Measurements from ENCODE around the gene OR9Q1.

Gene OR9Q1

DNA sequence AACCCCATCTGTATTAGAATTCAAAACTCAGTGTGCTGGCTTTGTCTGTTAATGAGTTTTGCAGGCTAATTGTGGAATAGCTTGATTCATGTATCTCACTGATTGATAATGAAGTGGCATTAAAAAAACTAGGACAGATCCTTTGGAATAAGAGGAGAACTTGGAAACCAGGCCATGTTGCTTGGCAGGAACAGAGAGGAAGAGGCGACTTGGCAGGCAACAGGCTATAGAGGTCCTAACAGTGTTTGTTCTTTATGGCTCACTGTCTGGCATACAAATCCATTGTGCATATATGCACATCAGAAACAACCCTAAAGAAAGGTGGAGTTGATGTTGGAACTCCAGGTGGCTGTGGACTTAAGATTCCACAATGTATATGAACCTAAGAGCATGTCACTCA is 119.1 kb downstream of the OR9Q1 start:
- TF ChIP-seq GATA3 (IDR thresholded peaks at IDR 0.05; ENCODE audit: low read depth, low read length) (no peak), GATA2 (IDR thresholded peaks at IDR 0.05; ENCODE audit: low read depth, low read length) (no peak)

DNA sequence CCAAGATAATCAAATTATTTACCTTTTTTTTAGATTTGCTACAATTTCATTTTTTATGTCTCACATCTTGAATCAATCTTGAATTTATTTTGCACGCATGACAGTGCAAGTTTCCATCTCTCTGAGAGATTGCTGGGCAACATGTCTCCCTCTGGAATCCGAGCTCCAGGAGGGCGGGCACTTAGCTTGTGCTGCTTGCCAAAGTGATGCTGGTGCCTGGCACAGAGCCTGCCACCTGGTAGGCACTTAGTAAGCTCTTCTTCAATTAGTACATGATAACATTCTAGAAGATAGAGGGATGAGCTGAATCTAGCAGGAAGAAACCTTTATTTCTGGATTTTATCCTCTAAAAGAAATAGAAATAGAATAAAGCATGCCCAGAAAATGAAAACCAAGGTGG is 129.1 kb downstream of the OR9Q1 start:
- TF ChIP-seq GATA3 (IDR thresholded peaks at IDR 0.05; ENCODE audit: low read depth, low read length) (no peak), GATA2 (IDR thresholded peaks at IDR 0.05; ENCODE audit: low read depth, low read length) (no peak)

DNA sequence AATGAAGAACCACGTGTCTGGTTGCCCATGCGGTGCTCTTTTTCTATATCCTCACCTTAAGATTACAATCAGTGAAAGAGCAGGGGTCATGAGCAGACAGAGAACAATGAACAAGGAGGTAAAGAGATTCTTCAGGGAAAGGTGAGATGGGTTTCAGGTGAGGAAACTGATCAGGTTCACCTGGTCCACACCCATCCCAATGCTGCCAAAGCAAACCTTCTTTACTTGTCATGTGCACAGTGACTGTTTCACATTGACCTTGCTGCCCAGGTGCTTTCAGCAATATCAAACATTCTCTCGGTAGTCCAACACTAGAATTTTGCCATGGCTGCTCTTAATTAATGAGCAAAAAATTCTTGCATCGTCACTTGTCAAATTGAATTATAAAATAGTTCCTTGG is 140.7 kb downstream of the OR9Q1 start:
- no peak for TF ChIP-seq GATA2 (IDR thresholded peaks at IDR 0.05; ENCODE audit: low read depth, low read length)
- TF ChIP-seq GATA3 (IDR thresholded peaks at IDR 0.05; ENCODE audit: low read depth, low read length): no peak

DNA sequence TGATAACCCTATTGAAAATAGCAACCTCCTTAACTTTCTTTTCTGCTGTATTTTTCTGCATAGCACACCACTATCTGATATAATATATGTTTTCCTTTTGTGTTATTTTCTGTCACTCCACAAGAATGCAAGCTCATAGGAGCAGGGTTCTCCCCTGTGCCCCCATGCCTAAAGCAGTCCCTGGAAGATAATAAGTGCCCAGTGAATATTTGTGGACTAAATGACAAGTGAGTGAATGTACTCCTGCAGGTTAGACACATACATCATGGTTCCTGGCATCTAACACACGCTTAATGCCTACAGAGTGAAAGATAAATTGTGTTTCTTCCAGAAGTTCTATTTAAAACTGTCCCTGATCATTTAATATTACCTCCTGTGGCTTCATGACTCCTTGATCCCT is 141.3 kb downstream of the OR9Q1 start:
- TF ChIP-seq GATA2 (IDR thresholded peaks at IDR 0.05; ENCODE audit: low read depth, low read length) (no peak), GATA3 (IDR thresholded peaks at IDR 0.05; ENCODE audit: low read depth, low read length) (no peak)

DNA sequence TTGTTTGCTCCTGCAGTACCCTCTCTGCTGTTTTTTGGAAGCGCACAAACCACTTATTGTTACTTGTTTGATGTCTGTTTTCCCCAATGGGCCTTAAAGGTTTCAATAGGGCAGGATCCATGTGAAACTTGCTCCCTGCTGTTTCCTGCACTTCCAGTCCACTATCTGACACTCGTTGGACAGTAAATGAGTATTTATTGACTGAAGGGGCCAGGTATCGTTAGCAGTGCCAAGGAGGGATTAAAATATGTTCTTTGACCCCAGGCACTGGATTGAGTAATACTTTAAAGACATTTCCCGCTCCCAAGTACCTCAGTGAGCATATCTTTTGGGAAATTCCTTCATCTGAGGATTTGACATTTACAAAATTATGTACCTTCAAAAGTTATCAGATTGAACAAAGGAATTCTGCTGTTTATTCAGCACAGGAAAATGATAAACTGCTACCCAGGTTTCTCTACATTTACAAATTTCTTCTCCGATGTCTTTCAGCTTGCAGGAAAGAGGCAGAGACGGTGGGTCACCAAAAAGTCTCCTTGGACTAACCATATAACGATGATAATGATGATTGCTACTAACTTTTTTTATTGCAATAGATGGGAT is 141.9 kb downstream of the OR9Q1 start:
- TF ChIP-seq GATA2 (IDR thresholded peaks at IDR 0.05; ENCODE audit: low read depth, low read length): no peak
- TF ChIP-seq GATA3 (IDR thresholded peaks at IDR 0.05; ENCODE audit: low read depth, low read length): no peak

DNA sequence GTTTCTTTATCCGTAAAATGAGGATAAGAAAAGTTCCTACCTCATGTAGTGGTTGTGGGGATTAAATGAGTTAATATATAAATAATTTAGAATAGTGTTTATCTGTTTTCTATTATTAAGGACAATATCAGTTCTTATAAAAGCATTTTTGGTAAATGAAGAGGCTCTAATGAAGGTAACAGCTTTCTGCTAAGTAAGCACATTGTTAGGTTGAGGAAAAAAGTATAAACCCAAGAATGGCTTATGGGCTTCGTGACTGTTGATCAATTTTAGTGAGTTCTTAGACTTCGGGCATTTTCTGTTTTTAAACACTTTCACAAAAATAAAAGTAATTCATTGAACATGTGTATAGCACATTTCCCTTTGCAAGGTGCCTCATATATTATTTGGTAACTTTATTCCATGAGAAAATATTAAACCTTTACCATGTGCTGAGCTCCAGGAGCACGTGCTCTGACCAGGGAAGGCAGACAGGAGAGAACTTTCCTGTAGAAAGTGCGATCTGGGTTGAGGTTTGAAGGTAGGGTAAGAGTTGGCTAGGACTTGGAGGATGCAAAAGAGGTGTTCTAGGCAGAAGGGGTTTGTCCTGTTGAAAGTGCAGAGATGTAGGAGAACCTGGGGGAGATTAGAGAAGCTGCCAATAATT is 153.9 kb downstream of the OR9Q1 start:
- TF ChIP-seq GATA2 (IDR thresholded peaks at IDR 0.05; ENCODE audit: low read depth, low read length) (no peak), GATA3 (IDR thresholded peaks at IDR 0.05; ENCODE audit: low read depth, low read length) (no peak)

DNA sequence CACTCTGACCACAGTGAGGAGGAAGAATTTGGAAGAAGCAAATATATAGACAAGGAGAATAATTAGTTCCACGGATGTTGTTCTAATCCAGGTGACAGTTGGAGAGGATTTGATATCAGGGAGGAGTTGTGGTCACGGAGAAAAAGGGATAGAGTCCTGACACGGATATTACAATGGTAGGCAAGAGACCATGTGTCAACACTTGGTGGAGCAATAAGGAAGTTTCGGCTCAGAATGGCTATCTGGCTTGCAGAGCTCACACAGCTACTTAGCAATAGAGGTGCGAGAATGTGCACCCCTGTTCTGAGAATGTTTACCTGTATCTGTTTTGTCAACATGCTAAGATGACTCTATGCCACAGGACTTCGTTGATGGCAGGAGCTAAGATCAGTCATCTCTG is 154.8 kb downstream of the OR9Q1 start:
- TF ChIP-seq GATA3 (IDR thresholded peaks at IDR 0.05; ENCODE audit: low read depth, low read length): no peak
- TF ChIP-seq GATA2 (IDR thresholded peaks at IDR 0.05; ENCODE audit: low read depth, low read length): no peak

DNA sequence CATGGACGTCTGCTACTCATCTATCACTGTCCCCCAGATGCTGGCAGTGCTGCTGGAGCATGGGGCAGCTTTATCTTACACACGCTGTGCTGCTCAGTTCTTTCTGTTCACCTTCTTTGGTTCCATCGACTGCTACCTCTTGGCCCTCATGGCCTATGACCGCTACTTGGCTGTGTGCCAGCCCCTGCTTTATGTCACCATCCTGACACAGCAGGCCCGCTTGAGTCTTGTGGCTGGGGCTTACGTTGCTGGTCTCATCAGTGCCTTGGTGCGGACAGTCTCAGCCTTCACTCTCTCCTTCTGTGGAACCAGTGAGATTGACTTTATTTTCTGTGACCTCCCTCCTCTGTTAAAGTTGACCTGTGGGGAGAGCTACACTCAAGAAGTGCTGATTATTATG is 156.0 kb downstream of the OR9Q1 start:
- TF ChIP-seq GATA3 (IDR thresholded peaks at IDR 0.05; ENCODE audit: low read depth, low read length) (no peak), GATA2 (IDR thresholded peaks at IDR 0.05; ENCODE audit: low read depth, low read length) (no peak)

DNA sequence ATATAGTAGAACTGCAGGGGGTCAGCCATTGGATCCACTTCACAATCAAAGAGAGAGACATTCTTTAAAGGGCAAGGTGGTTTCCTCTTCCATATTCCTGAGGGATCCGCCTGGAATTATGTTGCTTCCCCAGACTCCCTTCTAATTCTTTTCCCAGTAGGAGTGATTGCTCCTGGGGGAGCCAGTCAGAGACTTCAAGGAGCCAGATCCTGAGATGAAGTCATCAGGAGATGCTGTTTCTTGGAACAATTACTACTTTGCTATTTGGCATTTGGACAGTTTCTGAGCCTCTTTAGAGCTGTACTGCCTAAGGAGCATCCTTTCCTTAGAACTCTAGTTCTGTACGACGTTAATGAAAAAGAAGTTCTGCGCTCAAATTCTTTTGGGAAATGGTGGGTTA is 163.3 kb downstream of the OR9Q1 start:
- TF ChIP-seq GATA2 (IDR thresholded peaks at IDR 0.05; ENCODE audit: low read depth, low read length) (no peak), GATA3 (IDR thresholded peaks at IDR 0.05; ENCODE audit: low read depth, low read length) (no peak)

DNA sequence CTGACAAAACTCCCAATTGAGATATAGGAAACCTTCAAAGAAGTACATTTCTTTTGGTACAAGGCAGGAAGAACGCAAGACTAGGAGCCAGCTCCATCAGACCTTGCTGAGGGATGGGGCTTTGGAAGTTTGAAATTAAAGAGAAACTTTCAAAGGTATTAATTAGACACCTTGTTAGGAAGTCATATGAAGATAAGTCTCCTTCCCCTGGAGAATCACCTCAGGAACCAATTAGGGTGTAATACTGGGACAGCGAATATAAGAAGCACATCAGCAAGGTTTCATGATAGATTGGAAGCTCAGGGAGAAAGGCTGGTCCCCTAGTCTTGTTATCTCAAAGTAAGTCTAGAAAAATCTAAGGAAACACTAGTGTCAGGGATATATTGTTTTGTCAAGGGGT is 165.1 kb downstream of the OR9Q1 start, which contains the start of gene OR9Q2:
TSS of gene OR9Q2 (plus strand) at position 301 of the 400 bp plus-strand sequence. CDS start 1,421 bp downstream, outside the sequence.
- TF ChIP-seq GATA2 (IDR thresholded peaks at IDR 0.05; ENCODE audit: low read depth, low read length) (no peak), GATA3 (IDR thresholded peaks at IDR 0.05; ENCODE audit: low read depth, low read length) (no peak)

DNA sequence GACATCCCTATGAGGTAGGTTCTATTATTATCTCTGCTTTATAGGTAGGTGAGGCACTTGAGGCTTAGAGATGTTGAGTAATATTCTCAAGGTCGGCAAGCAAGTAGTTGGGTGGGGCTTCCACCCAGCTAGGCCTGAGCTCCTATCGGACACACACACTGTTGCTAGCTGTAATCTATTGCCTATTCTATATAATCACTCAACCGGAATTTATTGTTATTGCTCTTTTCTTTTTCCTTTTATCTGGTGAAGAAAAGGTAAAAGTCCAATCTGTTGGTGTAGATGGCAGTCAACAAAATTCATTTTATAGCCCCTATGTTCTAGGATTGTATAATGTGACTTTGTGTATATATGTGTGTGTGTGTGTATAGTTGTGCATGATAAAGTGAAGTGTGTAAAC is 168.5 kb downstream of the OR9Q1 start:
- TF ChIP-seq GATA3 (IDR thresholded peaks at IDR 0.05; ENCODE audit: low read depth, low read length) (no peak), GATA2 (IDR thresholded peaks at IDR 0.05; ENCODE audit: low read depth, low read length) (no peak)

DNA sequence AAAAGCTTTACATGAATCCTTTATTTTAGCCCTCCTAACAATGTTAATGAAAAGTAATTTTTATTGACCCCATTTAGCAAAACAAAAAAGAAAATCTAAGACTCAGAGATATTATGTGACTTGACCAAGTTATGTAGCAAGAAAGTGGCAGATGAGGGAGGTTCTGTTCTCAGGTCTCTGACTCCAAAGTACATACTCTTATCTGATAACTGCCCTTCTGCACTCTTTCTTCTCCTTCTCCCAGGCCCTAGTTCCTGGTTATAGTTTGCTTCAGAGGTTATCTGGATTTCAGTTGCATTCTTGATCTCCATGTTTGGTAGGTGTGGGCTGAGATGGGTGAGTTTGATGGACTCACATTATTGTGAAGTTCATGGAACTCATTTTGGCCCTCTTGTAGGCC is 169.7 kb downstream of the OR9Q1 start:
- no peak for TF ChIP-seq GATA3 (IDR thresholded peaks at IDR 0.05; ENCODE audit: low read depth, low read length)
- TF ChIP-seq GATA2 (IDR thresholded peaks at IDR 0.05; ENCODE audit: low read depth, low read length): no peak

DNA sequence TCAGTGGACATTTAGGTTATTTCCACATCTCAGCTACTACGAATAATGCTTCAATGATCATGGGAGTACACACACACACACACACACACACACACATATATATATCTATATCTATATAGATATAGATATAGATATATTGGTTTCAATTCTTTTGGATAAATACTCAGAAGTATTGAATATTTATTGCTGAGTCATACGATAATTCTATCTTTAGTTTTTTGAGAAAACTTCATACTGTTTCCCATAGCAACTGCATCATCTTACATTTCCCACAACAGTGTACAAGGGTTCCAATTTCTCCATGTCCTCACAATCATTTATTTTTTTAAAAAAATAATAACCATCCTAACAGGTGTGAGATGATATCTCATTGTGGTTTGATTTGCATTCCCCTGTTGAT is 172.3 kb downstream of the OR9Q1 start:
- TF ChIP-seq GATA3 (IDR thresholded peaks at IDR 0.05; ENCODE audit: low read depth, low read length): no peak
- no peak for TF ChIP-seq GATA2 (IDR thresholded peaks at IDR 0.05; ENCODE audit: low read depth, low read length)

DNA sequence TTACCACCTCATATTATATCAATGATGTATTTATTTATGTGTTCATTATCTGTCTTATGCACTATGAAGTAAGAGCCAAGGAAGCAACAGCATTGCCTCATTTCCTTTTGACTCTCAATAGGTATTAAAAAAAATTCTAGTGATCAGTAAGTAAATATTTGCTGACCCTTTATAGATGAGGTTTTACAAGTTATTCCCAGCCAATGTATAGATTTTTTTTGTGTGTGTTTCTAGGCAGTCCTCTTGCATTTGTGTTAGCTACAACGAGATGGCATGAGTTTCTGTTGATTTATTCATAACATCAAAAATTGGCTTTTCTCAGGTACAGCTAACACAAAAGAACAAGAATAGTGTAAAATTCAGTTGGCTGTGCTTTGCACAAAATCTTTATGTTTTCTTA is 175.6 kb downstream of the OR9Q1 start:
- no peak for TF ChIP-seq GATA3 (IDR thresholded peaks at IDR 0.05; ENCODE audit: low read depth, low read length)
- no peak for TF ChIP-seq GATA2 (IDR thresholded peaks at IDR 0.05; ENCODE audit: low read depth, low read length)

DNA sequence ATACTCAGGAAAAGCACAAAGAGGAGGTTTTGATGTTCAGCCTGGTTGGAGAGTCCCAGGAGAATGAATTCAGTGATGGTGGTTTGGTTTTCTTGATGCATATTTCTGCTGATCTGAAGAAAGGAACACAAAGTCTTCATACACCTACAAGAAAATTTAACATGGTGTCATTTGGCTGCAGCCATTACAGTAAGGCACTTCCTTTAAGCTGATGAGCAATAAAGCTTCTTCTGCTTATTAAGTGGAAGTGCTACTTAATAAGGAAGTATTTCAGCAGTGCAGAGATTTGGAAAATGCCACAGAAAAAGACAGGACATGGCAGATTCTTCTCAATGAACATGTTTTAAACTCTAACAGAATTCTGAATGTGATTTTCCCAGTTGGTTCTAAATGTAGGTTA is 180.4 kb downstream of the OR9Q1 start, which contains the start of gene OR1S2:
TSS of gene OR1S2 (minus strand) at position 101 of the 400 bp plus-strand sequence. CDS start at position 101, 0 bp downstream.
- no peak for TF ChIP-seq GATA2 (IDR thresholded peaks at IDR 0.05; ENCODE audit: low read depth, low read length)
- no peak for TF ChIP-seq GATA3 (IDR thresholded peaks at IDR 0.05; ENCODE audit: low read depth, low read length)
